MM.1S (cell line): ENCODE data around the gene PDZRN4.
A peak's percentile ranks its signal among the peaks of the same experiment; 100 is the strongest.

Experiments
- DNase-seq: peaks from one replicate; pipeline ENCODE4 v3.0.0-alpha.2; 2015
- H2AFZ ChIP-seq: fragments of 300-600 bp; sonication (generic); 2 replicates; pipeline ENCODE4 v1.6.0; 2016; ENCODE audit warnings: antibody characterized with exemption, low read length
- H3F3A ChIP-seq: fragments of 300-600 bp; sonication (generic); 2 replicates; pipeline ENCODE4 v1.6.1; 2016; ENCODE audit warnings: mild to moderate bottlenecking, antibody characterized with exemption, low read length, moderate library complexity, mixed read lengths; ENCODE audit not compliant: insufficient read depth
- H3K27ac ChIP-seq: fragments of 300-600 bp; sonication (generic); 2 replicates; pipeline ENCODE4 v1.5.1; 2016; ENCODE audit warnings: mild to moderate bottlenecking, low read length
- H3K27me3 ChIP-seq: fragments of 300-600 bp; sonication (generic); replicated peaks from 2 replicates; pipeline ENCODE4 v1.6.0; 2016; ENCODE audit warnings: low read length; ENCODE audit not compliant: insufficient read depth
- H3K36me3 ChIP-seq: fragments of 300-600 bp; sonication (generic); replicated peaks from 2 replicates; pipeline ENCODE4 v1.6.1; 2016; ENCODE audit warnings: mild to moderate bottlenecking, low read length, mixed read lengths; ENCODE audit not compliant: insufficient read depth
- H3K4me1 ChIP-seq: fragments of 300-600 bp; sonication (generic); 2 replicates; pipeline ENCODE4 v1.6.1; 2016; ENCODE audit warnings: low read length, mixed read lengths
- H3K4me2 ChIP-seq: fragments of 300-600 bp; sonication (generic); 2 replicates; pipeline ENCODE4 v1.6.0; 2016; ENCODE audit warnings: low read depth, low read length
- H3K4me3 ChIP-seq: fragments of 300-600 bp; sonication (generic); 2 replicates; pipeline ENCODE4 v1.5.1; 2016; ENCODE audit warnings: low read length, mixed read lengths
- H3K79me2 ChIP-seq: fragments of 300-600 bp; sonication (generic); 2 replicates; pipeline ENCODE4 v1.6.1; 2016; ENCODE audit warnings: mixed run types, low read length, mixed read lengths
- H3K9ac ChIP-seq: fragments of 300-600 bp; sonication (generic); 2 replicates; pipeline ENCODE4 v1.6.1; 2016; ENCODE audit warnings: low read length, mixed read lengths
- H3K9me2 ChIP-seq: fragments of 300-600 bp; sonication (generic); replicated peaks from 2 replicates; pipeline ENCODE4 v1.6.1; 2016; ENCODE audit warnings: mild to moderate bottlenecking, low read length, mixed read lengths; ENCODE audit not compliant: insufficient read depth
- H3K9me3 ChIP-seq: fragments of 300-600 bp; sonication (generic); replicated peaks from 2 replicates; pipeline ENCODE4 v1.6.1; 2016; ENCODE audit warnings: mild to moderate bottlenecking, low read length, mixed read lengths; ENCODE audit not compliant: insufficient read depth
- H4K20me1 ChIP-seq: fragments of 300-600 bp; sonication (generic); 2 replicates; pipeline ENCODE4 v1.6.1; 2016; ENCODE audit warnings: mild to moderate bottlenecking, low read length, moderate library complexity, mixed read lengths; ENCODE audit not compliant: insufficient read depth
- CTCF ChIP-seq: fragments of 300-600 bp; sonication (generic); IDR thresholded peaks from 2 replicates; pipeline ENCODE4 v1.5.1; 2016; ENCODE audit warnings: antibody characterized with exemption, low read length, mixed read lengths
- EZH2 ChIP-seq: fragments of 300-600 bp; sonication (generic); optimal IDR thresholded peaks from 2 replicates; pipeline ENCODE3; 2017; ENCODE audit warnings: low read depth, mild to moderate bottlenecking, antibody characterized with exemption, low read length, mixed read lengths
- EZH2phosphoT487 ChIP-seq: fragments of 300-600 bp; sonication (generic); IDR thresholded peaks from 2 replicates; pipeline ENCODE4 v1.6.1; 2018; ENCODE audit warnings: antibody characterized with exemption, low read length

PDZRN4 gene

GRCh38 chr12:41476499-41477439 is 288.6 kb downstream of the PDZRN4 start:
- Histone ChIP-seq H2AFZ (peak overlapping the region; percentile 42), H3F3A (peaks cover 23% of the 10 kb centered on the region), H3K9ac (peak overlapping the region; percentile 17; the same call in 1 of the 2 replicates), H4K20me1 (no peaks in the 10 kb centered on the region), H3K27me3 (no peaks in the 10 kb centered on the region), H3K36me3 (no peaks in the 10 kb centered on the region), H3K79me2 (no peaks in the 10 kb centered on the region), H3K9me2 (no peaks in the 10 kb centered on the region), H3K4me3 (peak overlapping the region; percentile 19; the same call in 1 of the 2 replicates), H3K4me2 (peak overlapping the region; percentile 76), H3K4me1 (peaks cover 51% of the 10 kb centered on the region), H3K9me3 (no peaks in the 10 kb centered on the region), H3K27ac (peak overlapping the region; percentile 46; the same call in 1 of the 2 replicates)
- peak; percentile 69 for DNase-seq
- TF ChIP-seq EZH2 (no peak), CTCF (no peak), EZH2phosphoT487 (no peak)

GRCh38 chr12:41479426-41479825 is 291.3 kb downstream of the PDZRN4 start:
- TF ChIP-seq EZH2phosphoT487: no peak
- TF ChIP-seq EZH2: no peak
- no peak for TF ChIP-seq CTCF
- H3K79me2 ChIP-seq: no peaks in the 10 kb centered on the region
- H3K9me2 ChIP-seq: no peaks in the 10 kb centered on the region
- no peaks in the 10 kb centered on the region for H4K20me1 ChIP-seq
- no peak overlapping the region for H3K4me3 ChIP-seq
- no peak overlapping the region for H2AFZ ChIP-seq
- H3F3A ChIP-seq: peaks cover 11% of the 10 kb centered on the region
- H3K27me3 ChIP-seq: no peaks in the 10 kb centered on the region
- no peaks in the 10 kb centered on the region for H3K36me3 ChIP-seq
- peaks cover 30% of the 10 kb centered on the region for H3K4me1 ChIP-seq
- H3K4me2 ChIP-seq: no peak overlapping the region
- H3K9me3 ChIP-seq: no peaks in the 10 kb centered on the region
- H3K27ac ChIP-seq: no peak overlapping the region
- DNase-seq: no peak
- no peak overlapping the region for H3K9ac ChIP-seq

GRCh38 chr12:41485203-41485602 is 297.1 kb downstream of the PDZRN4 start:
- no peaks in the 10 kb centered on the region for H3K27me3 ChIP-seq
- no peak overlapping the region for H3K4me2 ChIP-seq
- DNase-seq: no peak
- H3K79me2 ChIP-seq: no peaks in the 10 kb centered on the region
- H3K9me2 ChIP-seq: no peaks in the 10 kb centered on the region
- H3K4me1 ChIP-seq: no peaks in the 10 kb centered on the region
- no peak overlapping the region for H3K9ac ChIP-seq
- H3F3A ChIP-seq: no peaks in the 10 kb centered on the region
- no peaks in the 10 kb centered on the region for H3K9me3 ChIP-seq
- H3K4me3 ChIP-seq: no peak overlapping the region
- H3K36me3 ChIP-seq: no peaks in the 10 kb centered on the region
- no peak overlapping the region for H3K27ac ChIP-seq
- H2AFZ ChIP-seq: no peak overlapping the region
- TF ChIP-seq EZH2phosphoT487 (no peak), CTCF (no peak), EZH2 (no peak)
- no peaks in the 10 kb centered on the region for H4K20me1 ChIP-seq
